RCC 7860 (cell line): ENCODE data around the gene FAM3C.
"Not testable (repeated sequence)": the region's sequence is repeated elsewhere in the genome, so short reads cannot be mapped to it uniquely, and the experiment has no call there.

Source experiments
- DNase-seq: peaks from one replicate; pipeline ENCODE4 v3.0.0-alpha.2; 2015; ENCODE audit warnings: low spot score
- FAIRE-seq: peaks from 2 replicates; lab custom pipeline; 2012; peaks lifted over from hg19 to GRCh38; lab: Jason Lieb, UNC

FAM3C gene

GRCh38 chr7:121334875-121335648 is 61.0 kb downstream of the FAM3C start:
- FAIRE-seq (peak; percentile 31), DNase-seq (no peak)

GRCh38 chr7:121334376-121334775 is 61.7 kb downstream of the FAM3C start:
- DNase-seq (no peak), FAIRE-seq (no peak)

- no peak for FAIRE-seq
Measured at GRCh38 chr7:121331574-121331973, 64.5 kb downstream of the FAM3C start.

GRCh38 chr7:121331048-121331447 is 65.1 kb downstream of the FAM3C start:
- DNase-seq (no peak), FAIRE-seq (no peak)

More at GRCh38 chr7:121331574-121331973, 64.5 kb downstream of the FAM3C start:
- DNase-seq: no peak

GRCh38 chr7:121330053-121330833 is 65.9 kb downstream of the FAM3C start:
- FAIRE-seq (no peak), DNase-seq (no peak)

GRCh38 chr7:121329191-121330052 is 66.7 kb downstream of the FAM3C start:
- DNase-seq (no peak), FAIRE-seq (no peak)

- no peak for DNase-seq
- FAIRE-seq: no peak
Measured at GRCh38 chr7:121328508-121329190, 67.5 kb downstream of the FAM3C start, which contains the start of gene WNT16. Gene WNT16, plus strand, starts transcription at chr7:121329000. Its CDS starts 293 bp downstream, at chr7:121329293.

- DNase-seq (no peak), FAIRE-seq (no peak)
Measured at GRCh38 chr7:121327671-121328070, 68.4 kb downstream of the FAM3C start.

- DNase-seq (no peak), FAIRE-seq (no peak)
Measured at GRCh38 chr7:121323515-121324302, 72.4 kb downstream of the FAM3C start.

GRCh38 chr7:121322460-121322859 is 73.6 kb downstream of the FAM3C start:
- no peak for DNase-seq
- no peak for FAIRE-seq

GRCh38 chr7:121315170-121315569 is 80.9 kb downstream of the FAM3C start:
- not testable (repeated sequence) for DNase-seq, FAIRE-seq

- DNase-seq: peak; percentile 81
- peak; percentile 97 for FAIRE-seq
Measured at GRCh38 chr7:121313793-121314676, 82.1 kb downstream of the FAM3C start.

- no peak for DNase-seq
- FAIRE-seq: no peak
Measured at GRCh38 chr7:121313220-121313792, 82.8 kb downstream of the FAM3C start.

- no peak for DNase-seq
- FAIRE-seq: no peak
Measured at GRCh38 chr7:121307021-121307574, 89.0 kb downstream of the FAM3C start.

- FAIRE-seq (no peak), DNase-seq (no peak)
Measured at GRCh38 chr7:121306565-121306964, 89.5 kb downstream of the FAM3C start.

GRCh38 chr7:121305109-121305508 is 91.0 kb downstream of the FAM3C start:
- DNase-seq (no peak), FAIRE-seq (no peak)

- DNase-seq (no peak), FAIRE-seq (no peak)
Measured at GRCh38 chr7:121304102-121304658, 91.9 kb downstream of the FAM3C start.
